HG03469 (cell line): Measurements from ENCODE around the gene RPTOR.
"Not testable (repeated sequence)": the region's sequence is repeated elsewhere in the genome, so short reads cannot be mapped to it uniquely, and the experiment has no call there.

Experiments used
- ATAC-seq: cut with Tn5 transposase; IDR thresholded peaks from one replicate; pipeline ENCODE4 v1.9.1; 2021; ENCODE audit warnings: mild to moderate bottlenecking, moderate library complexity, moderate number of reproducible peaks; ENCODE audit not compliant: unreplicated experiment

The RPTOR gene

DNA sequence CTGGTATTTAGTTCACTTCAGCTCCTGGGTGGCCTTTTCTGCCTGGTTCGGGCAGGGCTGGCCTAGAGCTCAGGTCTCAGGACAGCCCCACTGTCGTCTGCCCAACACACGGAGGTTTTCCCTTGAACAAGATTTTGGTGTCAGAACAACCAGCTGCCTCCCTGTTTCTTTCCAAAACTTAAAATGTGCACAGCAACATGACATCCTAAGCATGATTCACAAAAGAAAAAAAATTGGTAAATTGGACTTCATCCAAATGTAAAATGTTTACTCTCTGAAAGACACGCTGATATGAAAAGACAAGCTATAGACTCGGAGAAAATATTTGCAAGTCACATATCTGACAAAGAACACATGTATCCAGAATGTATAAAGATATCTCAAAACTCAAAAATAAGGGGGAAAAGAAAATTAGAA lies 249.2 kb downstream of the RPTOR start:
- no peak for ATAC-seq

DNA sequence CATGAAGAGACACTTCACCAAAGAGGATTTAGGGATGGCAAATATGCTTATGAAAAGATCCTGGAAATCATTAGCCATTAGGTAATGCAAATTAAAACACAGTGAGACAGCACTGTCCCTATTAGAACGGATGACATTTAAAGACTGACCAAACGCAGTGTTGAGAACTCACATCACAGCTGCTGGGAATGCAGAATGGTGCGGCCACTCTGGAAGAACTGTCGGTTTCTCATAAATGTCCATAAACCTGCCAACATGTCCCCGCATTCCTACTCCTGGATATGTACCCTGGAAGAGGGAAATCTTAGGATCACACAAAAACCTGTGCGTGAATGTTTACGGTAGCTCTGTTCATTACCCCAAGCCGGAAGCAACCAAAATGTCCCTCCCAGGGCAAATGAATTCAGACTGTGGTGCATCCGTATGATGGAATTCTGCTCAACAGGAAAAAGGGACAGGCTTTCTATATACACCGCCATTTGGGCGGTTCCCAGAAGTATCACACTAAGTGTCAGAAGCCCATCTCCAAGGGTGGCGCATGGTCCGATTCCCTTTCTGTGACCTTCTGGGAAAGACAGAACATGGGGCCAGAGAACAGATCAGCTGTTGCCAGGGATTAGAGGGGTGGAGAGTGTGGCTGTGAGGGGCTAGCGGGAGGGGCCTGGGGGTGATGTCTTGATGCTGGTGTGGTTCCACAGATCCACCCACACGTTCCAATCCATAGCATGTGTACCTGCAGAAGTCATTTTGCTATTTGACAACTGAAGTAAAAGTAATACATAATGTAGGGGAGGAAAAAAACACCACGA lies 249.8 kb downstream of the RPTOR start:
- ATAC-seq = no peak

DNA sequence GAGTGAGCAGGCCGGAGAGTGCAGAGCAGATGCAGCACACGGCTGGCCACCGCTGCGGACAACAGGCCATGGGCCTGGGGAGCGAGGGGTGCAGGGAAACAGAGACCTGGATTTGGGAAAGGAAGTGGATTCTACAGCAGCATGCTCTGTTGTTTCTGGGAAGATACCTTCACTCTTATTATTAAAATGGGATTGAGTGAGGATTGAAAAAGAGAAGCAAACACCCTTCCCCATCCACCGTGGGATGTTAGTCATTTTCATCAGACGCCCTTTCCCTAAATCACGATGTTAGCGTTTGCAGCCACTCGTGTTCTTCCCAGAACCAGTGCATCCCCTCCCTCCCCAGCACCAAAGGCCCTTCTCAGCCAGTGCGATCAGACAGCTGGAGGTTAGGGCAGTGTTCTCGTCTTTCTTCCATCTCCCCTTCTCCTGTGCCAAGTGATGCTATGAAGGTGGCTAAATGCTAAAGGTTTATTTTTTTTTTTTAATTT lies 250.5 kb downstream of the RPTOR start:
- ATAC-seq = no peak

DNA sequence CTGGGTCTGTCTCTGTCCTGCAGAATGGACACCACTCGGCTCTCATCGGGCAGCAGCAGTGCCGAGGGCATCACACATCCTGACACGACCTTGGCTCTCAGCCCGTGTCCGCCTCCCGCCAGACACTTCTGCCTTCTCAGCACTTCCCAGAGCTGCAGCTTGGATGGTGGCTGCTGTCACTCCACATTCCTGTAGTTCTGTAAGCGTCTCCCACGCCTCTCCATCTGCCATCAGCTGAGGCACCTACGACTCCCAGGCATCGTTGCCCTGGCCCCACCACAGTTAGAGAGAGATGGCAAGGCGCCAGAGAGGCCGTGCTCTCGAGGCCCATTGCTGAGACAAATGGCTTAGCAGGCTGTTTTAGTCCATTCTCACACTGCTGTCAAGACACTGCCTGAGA lies 251.1 kb downstream of the RPTOR start:
- no peak for ATAC-seq

DNA sequence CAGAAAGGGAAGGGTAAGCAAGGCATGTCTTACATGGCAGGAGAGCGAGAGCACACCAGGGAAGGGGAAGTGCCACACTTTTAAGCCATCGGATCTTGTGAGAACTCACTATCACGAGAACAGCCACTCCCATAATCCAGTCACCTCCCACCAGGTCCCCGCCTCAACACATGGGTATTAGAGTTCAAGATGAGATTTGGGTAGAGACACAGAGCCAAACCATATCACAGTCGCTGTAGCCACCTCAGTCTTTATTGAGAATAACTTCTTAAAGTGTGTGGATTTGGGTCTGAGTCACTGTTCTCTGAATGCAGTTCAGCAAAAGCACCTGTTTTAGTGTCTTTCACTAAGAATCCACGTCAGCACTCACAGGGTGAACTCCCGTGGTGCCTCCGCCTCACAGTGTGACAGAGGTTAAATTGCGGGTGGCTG lies 251.8 kb downstream of the RPTOR start:
- no peak for ATAC-seq

DNA sequence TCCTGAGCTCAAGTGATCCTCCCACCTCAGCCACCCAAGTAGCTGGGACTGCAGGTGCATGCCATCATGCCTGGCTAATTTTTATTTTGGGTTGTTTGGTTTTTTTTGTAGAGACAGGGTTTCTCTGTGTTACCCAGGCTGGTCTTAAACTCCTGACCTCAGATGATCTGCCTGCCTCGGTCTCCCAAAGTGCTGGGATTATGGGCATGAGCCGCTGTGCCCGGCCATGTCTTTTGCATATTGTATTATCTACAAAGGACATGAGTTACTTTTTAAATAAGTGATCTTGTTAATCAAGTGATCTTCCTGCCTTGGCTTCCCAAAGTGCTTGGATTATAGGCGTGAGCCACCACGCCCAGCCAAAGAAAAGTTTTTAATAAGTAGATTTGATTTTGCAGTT lies 252.6 kb downstream of the RPTOR start:
- ATAC-seq = not testable (repeated sequence)

DNA sequence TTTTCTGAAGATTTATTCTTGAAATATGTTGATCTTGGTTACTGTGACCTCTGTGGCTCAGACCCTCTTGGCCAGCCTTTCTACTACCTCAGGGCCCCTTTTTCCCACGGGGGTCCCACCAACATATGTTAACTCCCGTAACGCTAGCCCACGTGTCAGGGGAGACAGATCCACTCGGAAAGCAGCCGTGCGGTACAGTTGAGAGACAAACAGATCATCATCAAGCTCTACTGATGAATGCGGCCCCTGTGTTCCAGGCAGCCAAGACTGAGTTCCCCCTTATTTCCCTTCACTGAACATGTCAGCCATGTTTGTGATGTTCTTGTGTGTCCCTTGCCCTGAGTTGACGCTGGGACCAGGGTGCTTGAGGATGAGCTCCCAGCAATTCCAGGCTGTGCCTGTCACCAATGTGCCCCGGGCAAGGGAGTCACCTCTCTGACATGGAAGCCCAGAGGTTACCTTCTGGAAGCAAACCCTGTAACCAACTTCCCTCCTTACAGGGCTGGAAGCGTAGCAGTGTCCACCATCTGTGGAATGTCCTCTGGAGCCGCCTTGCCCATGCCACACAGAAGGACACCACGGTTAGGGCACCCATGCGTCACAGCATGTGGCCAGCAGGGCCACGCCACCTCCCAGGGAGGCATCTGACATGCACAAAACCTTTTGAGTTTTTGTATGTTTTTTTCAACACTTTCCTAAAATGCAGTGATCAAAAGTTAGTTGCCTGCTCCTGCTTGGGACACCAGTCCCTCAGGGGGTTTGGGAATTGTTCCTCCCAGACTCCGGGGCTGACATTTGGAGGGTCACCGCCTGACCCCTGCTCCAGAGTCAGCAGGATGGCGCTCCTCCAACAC lies 253.3 kb downstream of the RPTOR start:
- ATAC-seq = no peak

DNA sequence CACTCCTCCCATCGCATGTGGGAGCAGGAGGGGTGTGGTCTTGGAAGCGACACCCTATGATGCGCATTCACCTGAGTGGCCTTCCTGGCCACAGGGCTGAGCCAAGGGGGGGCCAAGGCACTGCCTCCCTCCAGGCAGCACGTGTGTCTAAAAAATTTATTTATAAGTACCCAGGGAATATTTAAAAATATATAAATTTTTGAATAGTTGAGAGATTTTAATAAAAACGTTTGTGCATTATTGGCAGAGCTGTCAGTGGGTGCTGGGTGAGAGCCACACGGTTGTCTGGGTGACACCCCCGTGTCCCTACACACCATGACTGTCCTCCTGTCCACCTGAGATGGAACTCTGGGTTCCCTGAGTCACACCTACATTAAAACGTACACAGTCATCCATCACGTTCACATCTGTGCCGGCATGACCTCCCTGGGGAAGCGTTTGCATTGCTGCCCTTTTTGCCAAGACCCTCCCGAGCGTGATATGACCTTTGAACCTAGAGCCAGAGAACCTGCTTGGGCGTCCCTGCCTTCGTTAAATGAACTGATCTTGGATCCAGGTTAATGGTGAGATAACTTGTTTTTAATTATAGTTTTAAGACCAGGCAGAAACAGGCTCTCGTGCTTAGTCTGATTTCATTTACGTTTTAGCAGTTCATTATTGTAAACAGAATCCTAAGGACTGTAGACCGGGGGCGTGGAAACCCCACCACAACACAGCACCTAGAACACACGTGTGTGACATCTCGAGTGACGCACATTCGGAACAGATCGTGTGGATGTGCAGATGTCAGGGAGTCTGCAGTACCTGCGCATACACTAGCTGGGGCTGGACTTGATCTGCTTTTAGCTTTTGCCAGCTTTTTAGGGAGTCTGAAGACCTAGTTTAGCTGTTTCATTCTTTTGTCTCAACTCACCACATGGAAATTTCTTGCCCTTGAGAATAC lies 254.2 kb downstream of the RPTOR start:
- ATAC-seq = no peak

DNA sequence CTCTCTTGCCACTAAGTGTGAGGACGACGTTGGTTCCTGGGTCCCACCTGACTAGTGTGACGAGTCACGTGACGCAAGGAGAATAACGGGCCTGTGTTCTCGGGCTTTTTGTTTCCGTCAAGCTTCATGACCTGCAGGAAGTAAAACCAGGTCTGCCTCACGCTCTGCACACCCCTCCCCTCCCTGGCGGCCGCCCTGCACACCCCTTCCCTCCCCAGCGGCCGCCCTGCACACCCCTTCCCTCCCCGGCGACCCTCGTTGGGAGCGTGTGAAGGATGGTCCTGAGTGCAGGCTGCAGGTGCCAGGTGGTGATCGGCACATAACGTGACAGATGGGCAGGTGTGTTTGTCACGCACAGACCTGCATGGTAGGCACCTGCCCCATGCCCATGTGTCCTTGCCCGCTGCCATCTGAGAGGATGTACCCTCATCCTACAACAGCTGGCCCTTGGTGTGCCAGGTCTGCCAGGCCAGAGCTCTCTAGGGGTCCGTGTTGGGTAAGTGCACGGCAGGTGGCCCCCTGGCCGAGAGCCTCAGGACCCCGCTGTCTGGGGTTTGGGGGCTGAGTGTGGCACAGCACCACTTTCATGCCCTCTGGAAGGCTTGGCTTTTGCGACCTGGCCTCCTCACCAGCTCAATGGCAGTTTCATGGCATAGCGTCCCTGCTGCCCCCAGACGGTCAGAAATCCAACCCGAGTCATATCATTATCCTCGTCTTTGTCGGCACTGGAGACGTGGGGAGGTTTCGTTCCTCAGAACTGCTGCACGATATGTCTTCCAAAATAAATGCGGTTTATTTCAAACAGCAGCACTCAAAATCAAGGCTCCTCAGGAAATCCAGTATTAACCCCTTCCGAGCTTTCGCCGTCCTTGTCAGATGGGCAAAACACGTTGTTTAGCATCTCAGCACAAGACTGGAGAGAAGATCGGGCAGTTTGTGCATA lies 255.2 kb downstream of the RPTOR start:
- ATAC-seq = no peak

DNA sequence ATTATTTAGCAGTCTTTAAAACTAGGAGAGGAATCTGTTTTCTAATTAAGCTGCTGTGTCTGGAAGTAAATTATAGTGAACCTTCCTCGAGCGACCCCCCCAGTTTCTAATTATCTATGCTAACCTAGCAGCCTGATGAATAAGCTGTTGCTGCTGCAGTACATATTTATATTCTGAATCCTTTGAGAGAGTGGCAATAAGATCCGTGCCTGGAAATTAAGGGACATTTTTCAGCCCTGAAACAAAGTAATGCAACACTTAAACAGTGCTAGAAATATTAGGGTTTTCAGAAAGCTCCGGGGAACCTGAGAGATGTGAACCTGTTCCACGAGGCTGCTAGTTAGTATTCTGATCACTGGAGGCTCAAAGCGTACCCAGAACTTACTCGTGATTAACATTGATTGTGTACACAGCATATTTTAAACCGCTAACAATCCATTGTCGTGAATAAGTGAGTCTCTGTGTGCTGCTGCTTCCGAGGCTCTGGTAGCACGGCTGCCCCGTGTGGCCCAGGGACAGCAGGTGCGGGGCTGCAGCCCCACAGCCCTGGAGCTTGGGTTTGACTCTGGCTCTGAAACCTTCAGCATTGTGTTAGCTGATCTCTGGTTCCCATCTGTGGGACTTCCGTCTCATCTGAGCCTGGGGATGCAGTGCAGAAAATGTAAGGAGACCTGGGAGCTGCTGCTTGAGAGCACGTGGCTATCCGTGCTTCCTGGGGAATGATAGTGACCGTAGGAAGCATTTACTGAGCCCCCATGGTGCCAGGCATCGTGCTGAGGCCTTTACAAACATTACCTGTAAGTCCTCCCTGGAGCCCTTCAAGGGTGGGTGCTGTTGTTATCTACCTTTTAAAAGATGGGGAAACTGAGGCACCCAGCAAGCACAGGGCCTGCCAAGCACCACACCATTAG lies 256.1 kb downstream of the RPTOR start:
- no peak for ATAC-seq

DNA sequence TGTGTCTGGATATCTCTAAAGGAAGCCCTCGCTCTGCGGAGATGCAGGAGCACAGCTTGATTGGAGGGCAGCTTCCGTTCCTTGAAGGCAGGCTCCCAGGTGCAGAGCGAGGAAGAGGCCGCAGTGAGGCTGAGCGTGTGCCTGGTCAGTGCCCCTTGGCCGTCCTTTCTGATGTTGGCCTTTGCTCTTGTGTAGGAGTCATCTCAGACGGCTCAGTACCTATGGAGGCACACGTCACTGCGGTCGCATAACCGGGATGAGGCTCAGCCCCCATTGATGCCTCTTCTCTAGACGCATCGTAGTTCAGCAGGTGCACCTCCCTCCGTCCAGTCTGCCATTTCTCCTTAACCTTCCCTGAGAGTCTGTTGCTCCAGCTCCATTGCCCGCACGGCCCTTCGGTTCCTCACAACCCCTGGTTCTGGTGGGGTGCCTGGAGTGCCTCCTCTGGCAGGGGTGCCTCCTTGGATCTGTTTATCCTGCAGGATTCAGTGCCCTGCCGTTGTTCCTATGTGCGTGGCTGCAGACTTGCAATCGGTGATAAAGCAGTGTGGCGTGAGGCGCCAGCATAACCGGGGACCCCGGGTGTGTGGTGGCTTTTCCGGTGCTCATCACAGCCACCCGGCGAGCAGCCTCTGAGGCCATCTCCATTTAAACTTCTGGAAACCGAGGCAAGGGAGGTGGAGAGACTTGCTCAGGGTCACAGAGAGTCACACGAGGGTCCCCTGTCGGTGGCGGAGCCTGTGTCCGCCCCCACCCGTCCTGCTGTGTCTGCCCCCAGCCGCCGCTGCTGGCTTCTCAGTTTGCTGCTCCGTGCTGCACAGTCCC lies 258.2 kb downstream of the RPTOR start:
- no peak for ATAC-seq

DNA sequence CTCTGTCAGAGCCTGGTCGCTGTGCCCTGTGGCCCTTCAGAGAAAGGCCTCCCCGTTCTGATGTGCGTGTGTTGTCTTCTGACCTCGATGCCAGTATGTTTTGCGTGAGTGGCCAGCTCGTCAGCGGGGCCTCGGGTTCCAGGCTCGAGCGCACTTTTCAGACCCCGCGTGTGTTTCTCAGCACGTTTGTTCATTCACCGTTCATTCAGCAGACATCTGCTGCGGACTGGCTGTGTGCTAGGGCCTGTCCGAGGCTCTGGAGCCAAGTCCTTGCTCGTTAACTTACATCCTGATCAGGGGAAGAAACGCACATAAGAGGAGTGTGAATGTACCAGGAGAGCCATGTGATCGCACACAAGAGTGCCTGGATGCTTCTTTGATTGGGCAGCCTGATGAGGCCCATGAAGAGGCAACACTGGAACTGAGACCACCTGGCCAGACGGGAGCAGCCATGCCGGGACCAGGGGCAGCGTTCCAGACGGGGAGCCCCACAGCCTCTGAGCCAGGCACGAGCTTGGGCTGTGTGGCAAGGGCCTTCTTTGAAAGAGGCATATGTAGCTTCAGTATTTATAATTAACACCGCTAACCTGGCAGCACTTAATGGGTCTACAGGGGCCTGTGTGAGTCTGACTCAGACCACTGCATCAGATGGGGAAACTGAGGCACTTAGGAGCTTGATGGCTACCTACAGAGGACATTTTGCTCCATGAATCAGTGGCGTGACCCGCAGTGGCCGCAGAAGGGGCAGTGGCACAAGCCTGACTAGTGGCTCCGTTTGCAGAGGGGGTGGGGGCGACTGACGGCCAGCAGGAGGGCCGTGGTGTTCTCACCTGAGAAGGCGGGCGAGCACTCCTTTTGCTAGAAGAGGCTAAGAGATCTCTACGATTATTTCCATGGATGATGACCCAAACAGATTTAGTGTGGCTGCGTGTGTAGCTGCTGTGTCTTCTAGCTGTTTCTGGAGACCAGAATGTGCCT lies 259.1 kb downstream of the RPTOR start:
- no peak for ATAC-seq

DNA sequence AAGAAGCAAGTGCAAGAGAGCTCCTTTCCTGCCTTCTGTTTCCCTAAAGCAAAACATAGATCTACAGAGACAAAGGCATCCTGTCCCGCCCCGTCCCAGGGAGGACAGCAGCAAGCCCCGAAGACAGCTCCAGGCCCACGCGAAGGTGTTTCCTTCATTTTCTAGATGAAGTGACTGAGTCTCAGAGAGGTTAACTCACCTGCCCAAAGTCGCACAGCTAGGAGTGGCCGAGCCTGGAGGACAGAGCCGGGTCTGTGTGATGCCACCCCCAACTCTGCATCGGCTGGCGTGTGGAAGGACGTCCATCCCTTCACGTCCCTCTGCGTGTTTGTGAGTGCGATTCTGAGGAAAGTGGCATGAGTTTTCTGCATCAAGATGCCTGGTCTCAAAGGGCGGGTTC lies 259.8 kb downstream of the RPTOR start:
- ATAC-seq = no peak

DNA sequence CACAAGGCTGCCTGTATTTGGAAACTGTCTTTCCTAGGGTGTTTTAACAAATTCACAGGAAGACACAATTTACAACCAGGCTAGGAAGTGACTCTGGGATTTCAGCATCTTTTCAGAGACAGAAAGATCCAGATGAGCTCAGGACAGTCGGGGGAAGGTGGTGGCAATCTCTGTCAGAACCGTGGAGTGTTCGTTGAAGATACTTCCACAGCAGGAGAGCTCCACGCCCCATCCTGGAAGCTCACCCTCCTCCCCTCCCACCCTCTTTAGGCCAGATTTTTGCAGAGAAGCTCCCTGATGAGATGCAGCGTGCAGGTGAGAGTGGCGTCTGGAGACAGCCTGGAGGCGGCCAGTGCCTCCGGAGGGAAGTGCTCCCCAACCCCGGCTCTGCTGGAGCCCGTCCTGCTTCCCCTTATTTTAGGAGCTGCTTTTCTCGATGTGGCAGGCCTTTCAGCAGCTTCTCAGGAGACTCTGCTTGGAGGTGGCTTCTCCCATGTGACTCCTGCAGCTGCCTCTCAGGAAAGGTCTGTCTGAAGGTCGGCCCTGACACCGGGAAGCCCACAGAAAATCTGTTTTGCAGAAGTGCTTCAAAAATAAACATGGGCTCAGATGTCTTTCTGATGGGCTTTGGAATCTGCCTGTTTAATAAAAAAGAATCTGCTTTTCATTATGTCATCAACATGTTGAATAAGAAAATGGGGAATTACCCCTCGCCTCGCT lies 260.6 kb downstream of the RPTOR start:
- no peak for ATAC-seq

DNA sequence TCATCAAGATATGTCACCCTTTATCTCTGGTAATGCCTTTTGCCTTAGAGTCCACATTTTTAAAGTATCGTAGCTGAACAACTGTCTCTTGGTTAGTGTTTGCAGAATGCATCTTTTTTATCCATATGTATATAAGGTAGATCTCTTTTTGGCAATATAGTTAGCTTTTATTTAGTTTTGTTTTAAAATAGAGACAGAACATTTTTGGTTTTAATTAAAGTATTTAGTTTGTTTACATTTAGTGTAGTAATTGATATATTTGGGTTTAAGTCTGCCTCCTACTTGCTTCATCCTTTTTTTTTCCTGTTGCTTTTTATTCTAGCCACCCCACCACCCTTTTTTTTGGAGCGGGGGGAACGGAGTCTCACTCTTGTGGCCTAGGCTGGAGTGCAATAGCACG lies 262.4 kb downstream of the RPTOR start:
- ATAC-seq = no peak

DNA sequence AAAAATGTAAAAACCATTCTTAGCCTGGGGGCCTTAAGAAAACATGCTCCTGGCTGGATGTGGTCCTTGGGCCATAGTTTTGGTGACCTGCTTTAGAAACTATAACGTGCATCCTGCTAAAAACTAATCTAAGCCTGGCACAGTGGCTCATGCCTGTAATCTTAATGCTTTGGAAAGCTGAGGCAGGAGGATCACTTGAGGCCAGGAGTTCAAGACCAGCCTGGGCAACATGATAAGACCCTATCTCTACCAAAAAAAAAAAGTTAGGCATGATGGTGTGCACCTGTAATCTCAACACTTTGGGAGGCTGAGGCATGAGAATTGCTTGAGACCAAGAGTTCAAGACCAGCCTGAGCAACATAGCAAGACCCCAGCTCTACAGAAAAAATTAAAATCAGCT lies 263.2 kb downstream of the RPTOR start:
- ATAC-seq = no peak
